ENCODE data around the gene LRCOL1.

GRCh38 chr12:132610866-132611602 lies 652 bp upstream of the LRCOL1 start:
- TF ChIP-seq CTCF (IDR thresholded peaks at IDR 0.05) (no peak), POLR2A (IDR thresholded peaks at IDR 0.05) (no peak)

Data from adrenal gland (tissue), 5 donors.